ENCODE data around the gene UFC1. TPM values are rescaled to one million over a fixed set of nuclear protein-coding genes. Genes with fewer than 3 reads are reported as not detected.

Gene UFC1
- total and polyA plus RNA-seq, 2 of the 13 experiments (the other 11 are each of a cell fraction or from before 2014, with no cell fraction given): 72.8 to 85.2 TPM

- TF ChIP-seq HNF1B (CRISPR knock-in tag; IDR thresholded peaks at IDR 0.05) (peak; percentile 91), ELK4 (CRISPR knock-in tag; IDR thresholded peaks at IDR 0.05; ENCODE audit: borderline replicate concordance) (no peak), ZNF280D (CRISPR knock-in tag; IDR thresholded peaks at IDR 0.05) (peak; percentile 95), ZNF451 (CRISPR knock-in tag; IDR thresholded peaks at IDR 0.05) (peak; percentile 35; the same call in 1 of the 2 replicates), RXRA (CRISPR knock-in tag; IDR thresholded peaks at IDR 0.05) (peak; percentile 40; the same call in 1 of the 2 replicates), CBX1 (IDR thresholded peaks at IDR 0.05; ENCODE audit: low read depth) (no peak), ZKSCAN5 (CRISPR knock-in tag; IDR thresholded peaks at IDR 0.05) (0 out of 2 replicates have a peak, but pooled peaks have one; percentile 23), PHF8 (CRISPR knock-in tag; IDR thresholded peaks at IDR 0.05) (peak; percentile 90), ZNF761 (CRISPR knock-in tag; conservative IDR thresholded peaks at IDR 0.05) (peak; percentile 63; the same call in 1 of the 2 replicates), MXD3 (CRISPR knock-in tag; IDR thresholded peaks at IDR 0.05) (peak; percentile 55; the same call in 1 of the 2 replicates), YEATS2 (CRISPR knock-in tag; IDR thresholded peaks at IDR 0.05; ENCODE audit: borderline replicate concordance) (peak; percentile 75; the same call in 1 of the 2 replicates), ZNF225 (CRISPR knock-in tag; IDR thresholded peaks at IDR 0.05) (0 out of 2 replicates have a peak, but pooled peaks have one; percentile 50), GPN1 (CRISPR knock-in tag; IDR thresholded peaks at IDR 0.05; ENCODE audit: borderline replicate concordance) (no peak), NFATC3 (CRISPR knock-in tag; IDR thresholded peaks at IDR 0.05) (no peak), ZBTB2 (CRISPR knock-in tag; IDR thresholded peaks at IDR 0.05; ENCODE audit: low read depth) (no peak), ATF4 (CRISPR knock-in tag; IDR thresholded peaks at IDR 0.05) (0 out of 4 replicates have a peak, but pooled peaks of 1 of the 2 experiments have one; percentile 32)
These were observed 48.3 kb downstream of the UFC1 start, which contains the start of gene NDUFS2 (continued) for GRCh38 chr1:161201836-161202712.

Data from HepG2 (cell line).